ENCODE data around the gene MESD. TPM values are rescaled to one million over a fixed set of nuclear protein-coding genes. Genes with fewer than 3 reads are reported as not detected.

The MESD gene
- total RNA-seq, 4 donors from 2014 or later = 14.1 to 38.2 (median 24.7) TPM

- H3K4me3 ChIP-seq = no peak overlapping the region
- no peaks in the 10 kb centered on the region for H3K27me3 ChIP-seq
- DNase-seq (ENCODE audit: low spot score in 2 of 2) = no peak
- TF ChIP-seq POLR2A (IDR thresholded peaks at IDR 0.05) (no peak), POLR2AphosphoS5 (IDR thresholded peaks at IDR 0.05) (no peak), EP300 (IDR thresholded peaks at IDR 0.05) (no peak)
- TF ChIP-seq, protein P1, sequence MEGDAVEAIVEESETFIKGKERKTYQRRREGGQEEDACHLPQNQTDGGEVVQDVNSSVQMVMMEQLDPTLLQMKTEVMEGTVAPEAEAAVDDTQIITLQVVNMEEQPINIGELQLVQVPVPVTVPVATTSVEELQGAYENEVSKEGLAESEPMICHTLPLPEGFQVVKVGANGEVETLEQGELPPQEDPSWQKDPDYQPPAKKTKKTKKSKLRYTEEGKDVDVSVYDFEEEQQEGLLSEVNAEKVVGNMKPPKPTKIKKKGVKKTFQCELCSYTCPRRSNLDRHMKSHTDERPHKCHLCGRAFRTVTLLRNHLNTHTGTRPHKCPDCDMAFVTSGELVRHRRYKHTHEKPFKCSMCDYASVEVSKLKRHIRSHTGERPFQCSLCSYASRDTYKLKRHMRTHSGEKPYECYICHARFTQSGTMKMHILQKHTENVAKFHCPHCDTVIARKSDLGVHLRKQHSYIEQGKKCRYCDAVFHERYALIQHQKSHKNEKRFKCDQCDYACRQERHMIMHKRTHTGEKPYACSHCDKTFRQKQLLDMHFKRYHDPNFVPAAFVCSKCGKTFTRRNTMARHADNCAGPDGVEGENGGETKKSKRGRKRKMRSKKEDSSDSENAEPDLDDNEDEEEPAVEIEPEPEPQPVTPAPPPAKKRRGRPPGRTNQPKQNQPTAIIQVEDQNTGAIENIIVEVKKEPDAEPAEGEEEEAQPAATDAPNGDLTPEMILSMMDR (IDR thresholded peaks at IDR 0.05) = no peak
- no peaks in the 10 kb centered on the region for H3K4me1 ChIP-seq
- H3K27ac ChIP-seq = no peak overlapping the region
- peaks cover 18% of the 10 kb centered on the region for H3K36me3 ChIP-seq
- 74% methylated on average over 5 of the region's 5 CpGs for WGBS
- H3K9me3 ChIP-seq = no peaks in the 10 kb centered on the region
These were observed 84.6 kb downstream of the MESD start for GRCh38 chr15:80904998-80905397.

- H3K36me3 ChIP-seq = peaks cover 4% of the 10 kb centered on the region
These were observed 87.3 kb downstream of the MESD start for GRCh38 chr15:80902298-80902801.

GRCh38 chr15:80898040-80898439 is 91.6 kb downstream of the MESD start:
- H3K9me3 ChIP-seq = no peaks in the 10 kb centered on the region
- DNase-seq (ENCODE audit: low spot score in 2 of 2) = no peak
- no peaks in the 10 kb centered on the region for H3K27me3 ChIP-seq
- WGBS = 88% methylated on average over 2 of the region's 2 CpGs
- no peak overlapping the region for H3K4me3 ChIP-seq
- H3K36me3 ChIP-seq = no peaks in the 10 kb centered on the region
- TF ChIP-seq POLR2A (IDR thresholded peaks at IDR 0.05) (no peak), POLR2AphosphoS5 (IDR thresholded peaks at IDR 0.05) (no peak), EP300 (IDR thresholded peaks at IDR 0.05) (no peak)
- TF ChIP-seq, protein P1 (IDR thresholded peaks at IDR 0.05) = no peak
- no peak overlapping the region for H3K27ac ChIP-seq
- H3K4me1 ChIP-seq = peaks cover 4% of the 10 kb centered on the region

More at GRCh38 chr15:80902298-80902801, 87.3 kb downstream of the MESD start:
- TF ChIP-seq EP300 (IDR thresholded peaks at IDR 0.05) = no peak
- no peak for TF ChIP-seq POLR2A (IDR thresholded peaks at IDR 0.05)
- no peak for TF ChIP-seq POLR2AphosphoS5 (IDR thresholded peaks at IDR 0.05)
- TF ChIP-seq, protein P1 (IDR thresholded peaks at IDR 0.05) = no peak
- DNase-seq (ENCODE audit: low spot score in 2 of 2) = no peak
- H3K4me1 ChIP-seq = no peaks in the 10 kb centered on the region
- no peak overlapping the region for H3K4me3 ChIP-seq
- H3K9me3 ChIP-seq = no peaks in the 10 kb centered on the region
- 96% methylated on average over 10 of the region's 10 CpGs for WGBS
- no peaks in the 10 kb centered on the region for H3K27me3 ChIP-seq
- no peak overlapping the region for H3K27ac ChIP-seq

Other genes with a start within 250 kb of the MESD start
- 1 to 10 TPM; 5.4 to 9.2 (median 8.7) TPM for gene CEMIP, start 210.4 kb downstream of the MESD start, total RNA-seq
- gene TLNRD1, start 11.1 kb upstream of the MESD start, total RNA-seq = 10 to 100 TPM in 3 of 4 donors, 1 to 10 TPM in 1; 9.4 to 16.6 (median 11.5) TPM
- 1 to 10 TPM in 1 of 4 donors, not detected in 3; 2.3 TPM for gene CFAP161, start 144.5 kb upstream of the MESD start, total RNA-seq
- gene IL16, start 207.1 kb upstream of the MESD start, total RNA-seq = 10 to 100 TPM in 2 of 4 donors, 1 to 10 TPM in 2; 8.2 to 19.9 (median 13.7) TPM